ENCODE measurements around the gene THSD4.

DNA sequence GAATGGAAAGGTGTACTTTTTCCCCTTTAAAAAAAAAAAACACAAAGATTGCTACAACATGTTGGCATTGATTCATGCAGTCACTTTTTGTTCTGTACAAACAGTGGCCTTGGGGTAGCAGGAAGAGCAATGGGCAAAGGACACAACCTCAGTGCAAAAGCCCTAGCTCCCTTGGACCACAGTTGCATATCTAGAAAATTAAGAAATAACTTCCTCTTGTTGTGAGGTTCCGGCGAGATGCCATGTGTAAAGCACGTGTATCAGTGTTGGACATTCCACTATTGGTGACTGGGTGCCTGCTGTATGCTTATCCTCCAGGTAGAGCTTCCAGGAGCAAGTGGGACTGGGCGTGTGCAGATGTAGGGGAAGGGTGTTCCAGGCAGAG is 164.5 kb downstream of the THSD4 start:
- TF ChIP-seq, protein P1, sequence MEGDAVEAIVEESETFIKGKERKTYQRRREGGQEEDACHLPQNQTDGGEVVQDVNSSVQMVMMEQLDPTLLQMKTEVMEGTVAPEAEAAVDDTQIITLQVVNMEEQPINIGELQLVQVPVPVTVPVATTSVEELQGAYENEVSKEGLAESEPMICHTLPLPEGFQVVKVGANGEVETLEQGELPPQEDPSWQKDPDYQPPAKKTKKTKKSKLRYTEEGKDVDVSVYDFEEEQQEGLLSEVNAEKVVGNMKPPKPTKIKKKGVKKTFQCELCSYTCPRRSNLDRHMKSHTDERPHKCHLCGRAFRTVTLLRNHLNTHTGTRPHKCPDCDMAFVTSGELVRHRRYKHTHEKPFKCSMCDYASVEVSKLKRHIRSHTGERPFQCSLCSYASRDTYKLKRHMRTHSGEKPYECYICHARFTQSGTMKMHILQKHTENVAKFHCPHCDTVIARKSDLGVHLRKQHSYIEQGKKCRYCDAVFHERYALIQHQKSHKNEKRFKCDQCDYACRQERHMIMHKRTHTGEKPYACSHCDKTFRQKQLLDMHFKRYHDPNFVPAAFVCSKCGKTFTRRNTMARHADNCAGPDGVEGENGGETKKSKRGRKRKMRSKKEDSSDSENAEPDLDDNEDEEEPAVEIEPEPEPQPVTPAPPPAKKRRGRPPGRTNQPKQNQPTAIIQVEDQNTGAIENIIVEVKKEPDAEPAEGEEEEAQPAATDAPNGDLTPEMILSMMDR (IDR thresholded peaks at IDR 0.05; ENCODE audit: low read length), result no peak
- no peak for TF ChIP-seq EZH2 (IDR thresholded peaks at IDR 0.05; ENCODE audit: borderline replicate concordance, low read length)
